GM12892 (cell line): ENCODE data around the gene SNX13.

ENCODE experiments used
- POLR2A ChIP-seq: IDR thresholded peaks from 2 replicates; pipeline ENCODE4 v1.6.1; 2011; ENCODE audit warnings: low read depth, low read length, control low read depth
- POLR2AphosphoS5 ChIP-seq: IDR thresholded peaks from 2 replicates; pipeline ENCODE4 v1.6.1; 2011; ENCODE audit warnings: low read depth, low read length, control low read depth
- TAF1 ChIP-seq: IDR thresholded peaks from 2 replicates; pipeline ENCODE4 v1.6.1; 2011; ENCODE audit warnings: low read depth, mild to moderate bottlenecking, control low read depth, low read length, borderline replicate concordance

DNA sequence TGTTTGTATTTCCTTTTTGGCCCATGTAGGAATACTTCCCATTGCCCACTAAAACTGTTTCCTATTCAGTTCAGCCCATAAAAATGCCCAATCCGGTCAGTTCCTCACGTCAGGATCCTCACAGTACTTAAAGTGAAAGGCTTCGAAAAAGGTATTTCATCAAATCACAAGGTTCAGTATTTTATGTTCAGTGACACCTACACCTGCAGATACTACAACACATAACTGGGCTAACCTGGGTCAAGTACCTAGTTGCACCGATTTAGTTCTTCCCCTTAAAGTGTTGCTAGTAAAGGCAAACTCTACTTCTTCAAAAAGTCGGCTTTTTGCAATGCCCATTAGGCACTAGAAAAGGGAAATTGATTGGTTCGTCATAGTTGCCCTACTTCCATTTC is 1.1 kb downstream of the SNX13 start:
- TF ChIP-seq POLR2A (no peak), POLR2AphosphoS5 (no peak), TAF1 (no peak)
